Large intestine (tissue), 3 donors: ENCODE data around the gene GOLGA3. TPM values are rescaled to one million over a fixed set of nuclear protein-coding genes. Genes with fewer than 3 reads are reported as not detected.
"Not testable (repeated sequence)": the region's sequence is repeated elsewhere in the genome, so short reads cannot be mapped to it uniquely, and the experiment has no call there.

ENCODE experiments used
- DNase-seq, 2 donors: peaks; one replicate each; pipeline versions ENCODE4 v3.0.0 to v3.0.0-alpha.2; 2013
- H3K27ac ChIP-seq: one replicate; pipeline ENCODE4 v1.5.1; 2013; ENCODE audit warnings: low read length
- H3K27me3 ChIP-seq: 2 replicates; pipeline ENCODE4 v1.6.1; 2013; ENCODE audit warnings: low read length; ENCODE audit not compliant: control insufficient read depth, insufficient read depth
- H3K36me3 ChIP-seq: 2 replicates; pipeline ENCODE4 v1.6.1; 2013; ENCODE audit warnings: low read length; ENCODE audit not compliant: control insufficient read depth, insufficient read depth
- H3K4me1 ChIP-seq: one replicate; pipeline ENCODE4 v1.6.1; 2013; ENCODE audit warnings: low read length; ENCODE audit not compliant: control insufficient read depth, insufficient read depth
- H3K4me3 ChIP-seq: one replicate; pipeline ENCODE4 v1.5.1; 2013; ENCODE audit warnings: low read length
- H3K9me3 ChIP-seq: one replicate; pipeline ENCODE4 v1.6.1; 2013; ENCODE audit warnings: mild to moderate bottlenecking, low read depth, low read length, moderate library complexity; ENCODE audit not compliant: control insufficient read depth
- WGBS: methylation state at CpG from one replicate; pipeline ENCODE4 v1.1.5; 2013; ENCODE audit warnings: low lambda C conversion rate; ENCODE audit not compliant: insufficient coverage; 5-methylcytosine and 5-hydroxymethylcytosine counted together
- polyA plus RNA-seq: library from polyadenylated mRNA; unstranded; fragments of 120-200 nt; gene quantifications from one replicate; pipeline ENCODE4 v1.2.1, GENCODE V29; 2013

Gene GOLGA3
- polyA plus RNA-seq, 1 donor = 31.9 TPM

GRCh38 chr12:132754160-132754932, 74.3 kb downstream of the GOLGA3 start:
- Histone ChIP-seq H3K9me3 (no peaks in the 10 kb centered on the region), H3K27ac (no peak overlapping the region), H3K4me3 (no peak overlapping the region), H3K36me3 (peaks cover 66% of the 10 kb centered on the region), H3K27me3 (no peaks in the 10 kb centered on the region), H3K4me1 (no peaks in the 10 kb centered on the region)
- no peak for DNase-seq
- WGBS = 100% methylated on average over 1 of the region's 14 CpGs

DNA sequence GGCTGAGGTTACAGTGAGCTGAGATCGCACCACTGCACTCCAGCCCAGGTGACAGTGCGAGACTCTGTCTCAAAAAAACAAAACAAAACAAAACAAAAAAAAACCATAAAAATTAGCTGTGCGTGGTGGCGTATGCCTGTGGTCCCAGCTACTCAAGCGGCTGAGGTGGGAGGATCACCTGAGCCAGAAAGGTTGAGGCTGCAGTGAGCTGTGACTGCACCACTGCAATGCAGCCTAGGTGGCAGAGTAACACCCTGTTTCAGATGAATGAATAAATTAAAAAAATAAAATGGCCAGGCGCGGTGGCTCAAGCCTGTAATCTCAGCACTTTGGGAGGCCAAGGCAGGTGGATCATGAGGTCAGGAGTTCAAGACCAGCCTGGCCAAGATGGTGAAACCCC, 75.0 kb downstream of the GOLGA3 start:
- H3K9me3 ChIP-seq, H3K27me3 ChIP-seq, DNase-seq, H3K4me1 ChIP-seq, H3K4me3 ChIP-seq, H3K27ac ChIP-seq: not testable (repeated sequence)
- H3K36me3 ChIP-seq = peaks cover 71% of the 10 kb centered on the region
- no CpG with 5 or more reads among the region's 7 CpGs for WGBS

GRCh38 chr12:132748319-132748718, 80.3 kb downstream of the GOLGA3 start:
- no peak for DNase-seq
- H3K27ac ChIP-seq = no peak overlapping the region
- no peaks in the 10 kb centered on the region for H3K9me3 ChIP-seq
- H3K27me3 ChIP-seq = no peaks in the 10 kb centered on the region
- peaks cover 88% of the 10 kb centered on the region for H3K36me3 ChIP-seq
- no peaks in the 10 kb centered on the region for H3K4me1 ChIP-seq
- WGBS = no CpG with 5 or more reads among the region's 10 CpGs
- H3K4me3 ChIP-seq = no peak overlapping the region

DNA sequence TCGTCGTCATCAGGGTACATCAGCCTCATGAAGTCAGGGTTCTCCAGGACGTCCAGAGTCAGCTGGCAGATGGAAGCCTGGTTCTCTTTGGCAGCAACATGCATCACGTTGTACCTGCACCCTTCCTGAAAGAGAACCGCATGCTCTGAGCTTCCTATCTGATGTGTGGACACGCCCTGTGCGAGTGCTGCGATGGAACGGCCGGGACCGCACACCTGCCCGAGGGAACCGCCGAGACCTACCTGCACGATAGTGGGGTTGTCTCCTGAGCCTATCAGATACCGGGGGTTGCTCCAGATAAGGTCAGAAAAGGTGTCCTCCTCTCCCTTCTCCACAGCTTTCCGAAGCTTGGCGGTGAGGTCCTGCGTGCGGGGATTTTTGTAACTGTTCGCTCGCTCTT, 80.8 kb downstream of the GOLGA3 start:
- no peak overlapping the region for H3K27ac ChIP-seq
- no peak for DNase-seq
- peaks cover 88% of the 10 kb centered on the region for H3K36me3 ChIP-seq
- WGBS = no CpG with 5 or more reads among the region's 22 CpGs
- H3K4me1 ChIP-seq = no peaks in the 10 kb centered on the region
- no peak overlapping the region for H3K4me3 ChIP-seq
- no peaks in the 10 kb centered on the region for H3K9me3 ChIP-seq
- H3K27me3 ChIP-seq = no peaks in the 10 kb centered on the region

DNA sequence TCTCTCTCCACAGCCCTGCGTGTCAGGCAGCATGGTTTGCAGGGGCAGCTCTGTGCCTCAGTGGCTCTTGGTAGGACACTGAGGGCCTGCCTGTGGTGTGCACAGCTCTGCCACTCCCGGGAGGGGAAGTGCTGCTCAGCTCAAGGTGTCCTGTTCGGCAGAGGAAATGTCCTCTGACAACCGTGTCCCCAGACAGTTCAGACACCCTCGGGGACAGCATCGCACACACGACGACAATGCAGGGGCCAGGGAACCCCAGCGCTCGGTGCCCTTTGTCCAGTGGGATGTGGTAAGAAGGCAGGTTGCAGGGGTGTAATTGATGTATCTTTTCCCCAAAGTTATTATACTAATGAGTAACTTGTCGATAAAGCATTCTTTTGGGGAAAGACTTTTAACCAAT, 81.3 kb downstream of the GOLGA3 start:
- Histone ChIP-seq H3K4me3 (no peak overlapping the region), H3K9me3 (no peaks in the 10 kb centered on the region), H3K27me3 (no peaks in the 10 kb centered on the region), H3K27ac (no peak overlapping the region), H3K4me1 (no peaks in the 10 kb centered on the region), H3K36me3 (peaks cover 88% of the 10 kb centered on the region)
- 100% methylated on average over 1 of the region's 11 CpGs for WGBS
- no peak for DNase-seq

GRCh38 chr12:132746613-132747012, 82.1 kb downstream of the GOLGA3 start:
- 100% methylated on average over 1 of the region's 3 CpGs for WGBS
- Histone ChIP-seq H3K9me3 (no peaks in the 10 kb centered on the region), H3K4me1 (no peaks in the 10 kb centered on the region), H3K36me3 (peaks cover 87% of the 10 kb centered on the region), H3K27me3 (no peaks in the 10 kb centered on the region), H3K4me3 (no peak overlapping the region), H3K27ac (no peak overlapping the region)
- DNase-seq = no peak

DNA sequence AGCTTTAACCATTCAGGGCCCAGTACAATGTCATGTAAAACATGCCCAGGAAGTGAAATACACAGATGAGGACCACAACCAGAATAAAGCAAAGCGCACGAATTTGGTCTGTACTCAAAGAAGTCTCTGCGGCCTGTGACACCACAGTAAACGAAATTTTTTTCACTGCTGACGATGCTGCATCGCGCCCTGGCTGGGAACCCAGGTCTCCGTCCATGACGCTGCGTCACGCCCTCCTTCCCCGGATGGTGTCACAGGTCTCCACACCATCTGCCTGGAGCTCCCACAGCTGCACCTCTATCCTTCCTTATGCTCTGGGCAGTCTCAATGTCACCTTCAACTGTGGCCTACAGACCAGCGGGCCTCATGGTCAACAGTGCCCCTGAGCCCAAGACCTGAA, 84.8 kb downstream of the GOLGA3 start:
- WGBS = no CpG with 5 or more reads among the region's 13 CpGs
- H3K4me1 ChIP-seq = no peaks in the 10 kb centered on the region
- no peak for DNase-seq
- H3K27ac ChIP-seq = no peak overlapping the region
- H3K27me3 ChIP-seq = no peaks in the 10 kb centered on the region
- peaks cover 86% of the 10 kb centered on the region for H3K36me3 ChIP-seq
- H3K4me3 ChIP-seq = no peak overlapping the region
- H3K9me3 ChIP-seq = no peaks in the 10 kb centered on the region

DNA sequence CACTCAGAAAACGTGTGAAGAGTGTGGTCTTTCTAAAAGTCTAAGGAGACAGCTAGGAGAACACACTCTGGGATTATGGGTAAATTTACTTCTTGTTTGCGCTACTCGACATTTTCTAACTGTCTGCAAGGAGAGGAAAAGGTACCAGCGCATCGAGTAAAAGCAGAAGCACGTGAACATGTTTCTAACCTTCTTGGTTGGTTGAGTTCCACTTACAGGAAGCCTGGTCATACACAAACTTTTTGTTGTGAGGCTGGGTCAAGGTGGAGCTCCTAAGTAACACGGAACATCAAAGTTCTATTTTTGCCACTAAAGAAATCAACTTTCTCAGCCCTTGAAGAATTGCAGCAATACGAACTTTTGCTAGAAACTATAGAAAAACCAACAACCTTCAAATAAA, 87.0 kb downstream of the GOLGA3 start:
- H3K27ac ChIP-seq = no peak overlapping the region
- 88% methylated on average over 3 of the region's 8 CpGs for WGBS
- no peak overlapping the region for H3K4me3 ChIP-seq
- peaks cover 83% of the 10 kb centered on the region for H3K36me3 ChIP-seq
- no peak for DNase-seq
- no peaks in the 10 kb centered on the region for H3K4me1 ChIP-seq
- no peaks in the 10 kb centered on the region for H3K9me3 ChIP-seq
- H3K27me3 ChIP-seq = no peaks in the 10 kb centered on the region

DNA sequence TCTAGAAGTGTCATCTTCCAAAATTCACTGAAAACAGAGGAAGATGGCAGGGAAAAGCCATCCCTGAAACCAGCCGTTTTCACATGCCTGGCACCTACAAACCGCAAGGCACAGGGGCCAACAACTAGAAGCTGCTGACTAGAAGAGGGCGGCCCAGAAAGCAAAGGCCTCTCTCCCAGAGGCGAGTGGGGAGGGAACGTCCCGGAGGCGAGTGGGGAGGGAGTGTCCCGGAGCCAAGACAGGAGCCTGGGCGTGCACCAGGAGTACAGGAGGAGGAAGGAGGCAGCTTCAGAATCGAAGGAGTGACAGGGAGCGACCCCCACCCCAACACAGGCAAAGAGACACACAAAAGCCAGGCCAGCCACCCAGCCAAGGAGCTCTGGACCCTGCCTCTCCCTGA, 88.0 kb downstream of the GOLGA3 start:
- no peak overlapping the region for H3K27ac ChIP-seq
- H3K27me3 ChIP-seq = no peaks in the 10 kb centered on the region
- H3K9me3 ChIP-seq = no peaks in the 10 kb centered on the region
- no peak for DNase-seq
- no peak overlapping the region for H3K4me3 ChIP-seq
- H3K4me1 ChIP-seq = no peaks in the 10 kb centered on the region
- no CpG with 5 or more reads among the region's 11 CpGs for WGBS
- H3K36me3 ChIP-seq = peaks cover 83% of the 10 kb centered on the region

- Histone ChIP-seq H3K4me1 (no peaks in the 10 kb centered on the region), H3K36me3 (peaks cover 83% of the 10 kb centered on the region), H3K27ac (no peak overlapping the region), H3K4me3 (no peak overlapping the region), H3K27me3 (no peaks in the 10 kb centered on the region), H3K9me3 (no peaks in the 10 kb centered on the region)
- no peak for DNase-seq
- WGBS = no CpG with 5 or more reads among the region's 6 CpGs
Measured at GRCh38 chr12:132740313-132740646, 88.4 kb downstream of the GOLGA3 start.

- peaks cover 84% of the 10 kb centered on the region for H3K36me3 ChIP-seq
Measured at GRCh38 chr12:132739600-132740312, 88.9 kb downstream of the GOLGA3 start.

More at GRCh38 chr12:132739600-132740312, 88.9 kb downstream of the GOLGA3 start:
- Histone ChIP-seq H3K4me3 (no peak overlapping the region), H3K27ac (no peak overlapping the region), H3K9me3 (no peaks in the 10 kb centered on the region), H3K4me1 (no peaks in the 10 kb centered on the region), H3K27me3 (no peaks in the 10 kb centered on the region)
- DNase-seq = no peak
- WGBS = 100% methylated on average over 1 of the region's 19 CpGs
